Breast epithelium (tissue), 4 donors: ENCODE data around the gene WFDC6. TPM values are rescaled to one million over a fixed set of nuclear protein-coding genes. Genes with fewer than 3 reads are reported as not detected.
"Not testable (repeated sequence)": the region's sequence is repeated elsewhere in the genome, so short reads cannot be mapped to it uniquely, and the experiment has no call there.

ENCODE experiments used
- DNase-seq, 2 donors: peaks; one replicate each; pipeline ENCODE4 v3.0.0-alpha.2; 2019; ENCODE audit warnings: low spot score in 2 of 2
- H3K27ac ChIP-seq, 2 donors: fragments of 200-600 bp; sonication (generic) in 1 of 2; one replicate each; pipeline ENCODE4 v1.5.1; 2016 to 2019; ENCODE audit warnings: mild to moderate bottlenecking in 1 of 2
- H3K27me3 ChIP-seq, 2 donors: fragments of 200-600 bp; sonication (generic) in 1 of 2; one replicate each; pipeline versions ENCODE4 v1.5.1 to v1.6.0; 2017 to 2019; ENCODE audit warnings: control low read depth in 1 of 2, mild to moderate bottlenecking in 1 of 2
- H3K36me3 ChIP-seq: fragments of 200-600 bp; one replicate; pipeline ENCODE4 v1.5.1; 2019
- H3K4me1 ChIP-seq, 2 donors: fragments of 200-600 bp; sonication (generic); one replicate each; pipeline ENCODE4 v1.5.1; 2016 to 2019; ENCODE audit warnings: control low read depth in 1 of 2
- H3K4me3 ChIP-seq, 3 donors: fragments of 200-600 bp; sonication (generic); 1 replicate in 2 of 3; 2 replicates in 1 of 3; pipeline ENCODE4 v1.5.1; 2016 to 2019; ENCODE audit warnings: mild to moderate bottlenecking in 3 of 3, moderate library complexity in 2 of 3
- H3K9me3 ChIP-seq, 2 donors: fragments of 200-600 bp; sonication (generic) in 1 of 2; one replicate each; pipeline ENCODE4 v1.5.1; 2016 to 2019; ENCODE audit warnings: control low read depth in 1 of 2
- CTCF ChIP-seq, 3 donors: fragments of 450-650 bp; IDR thresholded peaks; one replicate each; pipeline ENCODE4 v1.5.1; 2016 to 2017; ENCODE audit warnings: antibody characterized with exemption in 3 of 3, mild to moderate bottlenecking in 3 of 3, moderate library complexity in 3 of 3
- POLR2A ChIP-seq: fragments of 450-650 bp; IDR thresholded peaks from one replicate; pipeline ENCODE4 v1.6.1; 2016; ENCODE audit warnings: antibody characterized with exemption, mild to moderate bottlenecking, moderate library complexity
- POLR2AphosphoS5 ChIP-seq, 3 donors: sonication (generic); formaldehyde crosslinking; IDR thresholded peaks; one replicate each; pipeline ENCODE4 v1.6.1; 2017; ENCODE audit warnings: antibody characterized with exemption in 3 of 3
- intact Hi-C: fragments of 100-400 bp; cut with DNase I; formaldehyde crosslinking; loops from one replicate; pipeline ENCODE4 v1.15.1; 2023; ENCODE audit warnings: low total_unique reads
- total RNA-seq, 3 donors: library from RNA; depleted of rRNA; stranded (reverse); fragments of >200 nt; gene quantifications; one replicate each; pipeline ENCODE4 v1.1.0, GENCODE V29; 2016

Gene WFDC6
- total RNA-seq = not detected

DNA sequence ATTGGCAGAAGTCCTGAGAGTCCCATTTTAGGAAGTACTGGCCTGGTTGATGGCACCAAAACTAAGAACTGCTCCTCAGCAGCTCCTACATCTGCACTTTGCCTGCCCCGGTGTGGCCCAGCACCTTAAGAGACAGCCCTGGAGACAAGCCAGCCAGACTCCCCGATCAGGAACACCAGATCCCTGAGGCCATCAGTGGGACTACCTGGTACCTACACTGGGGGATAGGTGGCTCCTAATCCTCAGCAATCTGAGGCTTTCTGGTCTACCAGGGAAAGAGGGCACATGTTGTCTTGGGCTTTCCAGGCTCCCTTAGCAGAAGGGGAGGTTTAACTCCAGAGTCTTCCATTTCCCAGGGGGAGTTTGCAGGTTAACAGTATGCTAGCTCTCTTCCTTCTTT, at the start of gene WFDC6:
WFDC6 (minus strand) TSS at position 101 of the 400 bp plus-strand sequence; CDS start at position 26, 75 bp downstream.
- Histone ChIP-seq H3K4me1 (no peaks in the 10 kb centered on the region), H3K27me3 (peaks cover 0 to 6% of the 10 kb centered on the region in 2 donors), H3K27ac (no peak within 1 kb of the TSS), H3K36me3 (no peaks in the 10 kb centered on the region), H3K4me3 (no peak within 1 kb of the TSS), H3K9me3 (no peaks in the 10 kb centered on the region)
- DNase-seq = no peak
- intact Hi-C loops = no loop called here
- TF ChIP-seq POLR2A (no peak), POLR2AphosphoS5 (IDR thresholded peaks at IDR 0.05) (no peak), CTCF (IDR thresholded peaks at IDR 0.05) (no peak)

DNA sequence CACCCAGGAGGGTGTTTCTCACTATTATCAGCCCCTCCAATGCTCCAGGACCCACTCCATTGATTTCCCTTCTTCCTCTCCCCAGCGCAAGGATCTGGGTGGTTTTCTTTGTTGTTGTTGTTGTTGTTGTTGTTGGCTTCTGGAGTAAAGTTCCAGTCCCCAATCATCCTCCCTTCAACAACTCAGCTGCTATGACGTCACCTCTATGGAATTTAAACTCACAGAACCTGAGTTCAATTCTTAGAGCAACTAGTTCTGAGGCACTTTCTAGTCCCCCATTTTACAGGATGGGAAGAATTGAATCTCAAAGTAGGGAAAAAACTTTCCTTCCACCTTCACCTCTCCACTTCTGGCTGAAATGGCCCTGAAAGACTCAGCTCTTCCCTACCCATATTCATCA, 49.5 kb upstream of the WFDC6 start:
- TF ChIP-seq POLR2A (no peak), POLR2AphosphoS5 (IDR thresholded peaks at IDR 0.05) (no peak), CTCF (IDR thresholded peaks at IDR 0.05) (no peak)
- no peak for DNase-seq

DNA sequence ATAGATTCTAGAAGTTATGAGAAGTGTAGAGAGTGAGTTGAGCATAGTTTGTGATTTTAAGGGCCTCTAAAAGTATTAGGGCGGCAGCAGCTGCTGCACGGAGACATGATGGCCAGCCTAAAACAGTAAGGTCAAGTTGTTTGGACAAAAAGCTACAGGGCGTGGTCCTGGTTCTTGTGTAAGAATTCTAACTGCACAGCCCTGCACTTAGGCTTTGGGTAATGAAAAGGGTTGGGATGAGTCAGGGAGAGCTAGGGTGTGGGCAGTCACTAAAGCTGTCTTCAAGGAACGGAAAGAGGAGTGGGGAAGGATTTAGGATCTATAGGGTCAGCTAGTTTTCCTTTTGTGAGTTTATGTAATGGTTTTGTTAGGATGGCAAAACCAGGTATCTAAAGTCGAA, 46.7 kb upstream of the WFDC6 start:
- H3K27me3 ChIP-seq, intact Hi-C loops, H3K4me3 ChIP-seq, H3K36me3 ChIP-seq, H3K9me3 ChIP-seq, DNase-seq, H3K27ac ChIP-seq, H3K4me1 ChIP-seq: not testable (repeated sequence)

More for the DNA sequence above, 49.5 kb upstream of the WFDC6 start:
- intact Hi-C loops = no loop called here
- Histone ChIP-seq H3K36me3 (no peaks in the 10 kb centered on the region), H3K9me3 (peaks cover 0 to 5% of the 10 kb centered on the region in 2 donors), H3K27ac (no peak overlapping the region), H3K27me3 (no peaks in the 10 kb centered on the region), H3K4me3 (no peak overlapping the region), H3K4me1 (no peaks in the 10 kb centered on the region)

GRCh38 chr20:45584294-45584693, 45.0 kb upstream of the WFDC6 start:
- H3K4me1 ChIP-seq, H3K27me3 ChIP-seq, DNase-seq, H3K36me3 ChIP-seq, H3K4me3 ChIP-seq, H3K27ac ChIP-seq, H3K9me3 ChIP-seq, intact Hi-C loops: not testable (repeated sequence)

DNA sequence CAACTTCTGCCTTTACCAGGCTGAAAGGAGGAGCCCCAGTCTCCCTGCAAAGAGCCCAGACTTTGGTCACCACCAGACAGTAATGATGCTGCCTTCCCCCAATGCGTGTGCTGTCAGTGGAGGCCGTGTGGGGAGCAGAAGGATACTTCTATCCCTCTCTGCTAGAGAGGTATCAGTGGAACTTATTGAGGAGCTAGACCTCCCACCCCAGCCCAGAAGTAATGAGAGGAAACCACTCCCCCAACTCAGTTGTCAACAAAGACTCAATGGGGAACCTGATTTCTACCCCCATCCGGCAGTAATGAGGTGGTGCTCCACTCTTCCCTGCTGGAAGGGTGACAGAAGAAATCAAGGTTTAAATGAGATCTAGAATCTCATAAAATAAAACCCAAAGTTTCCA, 44.2 kb upstream of the WFDC6 start:
- Histone ChIP-seq H3K27ac (no peak overlapping the region), H3K4me1 (no peaks in the 10 kb centered on the region), H3K9me3 (no peaks in the 10 kb centered on the region), H3K36me3 (no peaks in the 10 kb centered on the region), H3K4me3 (no peak overlapping the region), H3K27me3 (no peaks in the 10 kb centered on the region)
- no peak for DNase-seq
- no peak for TF ChIP-seq POLR2AphosphoS5 (IDR thresholded peaks at IDR 0.05)
- intact Hi-C loops = no loop called here

- no peak overlapping the region for H3K4me3 ChIP-seq
- no peak for DNase-seq
- intact Hi-C loops = no loop called here
- H3K27ac ChIP-seq = no peak overlapping the region
- TF ChIP-seq CTCF (IDR thresholded peaks at IDR 0.05) (no peak), POLR2AphosphoS5 (IDR thresholded peaks at IDR 0.05) (no peak), POLR2A (no peak)
- no peaks in the 10 kb centered on the region for H3K9me3 ChIP-seq
- H3K36me3 ChIP-seq = no peaks in the 10 kb centered on the region
- no peaks in the 10 kb centered on the region for H3K4me1 ChIP-seq
- H3K27me3 ChIP-seq = no peaks in the 10 kb centered on the region
Observed at GRCh38 chr20:45581702-45582101, 42.4 kb upstream of the WFDC6 start.

DNA sequence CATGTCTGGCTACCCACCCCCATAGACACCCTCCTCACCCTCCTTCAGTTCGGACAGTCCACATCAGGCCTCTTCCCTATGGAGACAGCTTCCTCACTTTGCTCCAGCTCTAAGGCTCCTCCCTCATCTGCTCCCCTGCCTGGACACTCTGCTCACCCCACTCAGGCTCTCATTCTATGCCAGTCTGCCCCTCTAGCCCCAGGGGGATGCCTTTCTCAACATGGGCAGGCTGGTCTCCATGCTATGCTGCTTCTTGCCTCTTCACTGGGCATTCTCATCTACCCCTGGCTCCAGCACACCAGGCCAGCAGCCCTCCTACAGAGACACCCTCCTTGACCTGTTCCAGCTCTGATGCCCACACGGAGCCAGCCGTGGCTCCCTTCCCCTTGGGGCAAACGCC, 39.9 kb upstream of the WFDC6 start, which contains the start of gene WFDC8:
WFDC8 (minus strand) TSS at position 101 of the 400 bp plus-strand sequence; CDS start at position 64, 37 bp downstream.
- no peaks in the 10 kb centered on the region for H3K9me3 ChIP-seq

More for the DNA sequence above, 39.9 kb upstream of the WFDC6 start, which contains the start of gene WFDC8:
- intact Hi-C loops = no loop called here
- no peaks in the 10 kb centered on the region for H3K36me3 ChIP-seq
- DNase-seq = no peak
- no peak within 1 kb of the TSS for H3K27ac ChIP-seq
- H3K4me1 ChIP-seq = no peaks in the 10 kb centered on the region
- no peak for TF ChIP-seq CTCF (IDR thresholded peaks at IDR 0.05)
- TF ChIP-seq POLR2A = no peak
- TF ChIP-seq POLR2AphosphoS5 (IDR thresholded peaks at IDR 0.05) = no peak
- no peak within 1 kb of the TSS for H3K4me3 ChIP-seq
- H3K27me3 ChIP-seq = no peaks in the 10 kb centered on the region
